Measurements from ENCODE around the gene DUS2.

DUS2 gene

DNA sequence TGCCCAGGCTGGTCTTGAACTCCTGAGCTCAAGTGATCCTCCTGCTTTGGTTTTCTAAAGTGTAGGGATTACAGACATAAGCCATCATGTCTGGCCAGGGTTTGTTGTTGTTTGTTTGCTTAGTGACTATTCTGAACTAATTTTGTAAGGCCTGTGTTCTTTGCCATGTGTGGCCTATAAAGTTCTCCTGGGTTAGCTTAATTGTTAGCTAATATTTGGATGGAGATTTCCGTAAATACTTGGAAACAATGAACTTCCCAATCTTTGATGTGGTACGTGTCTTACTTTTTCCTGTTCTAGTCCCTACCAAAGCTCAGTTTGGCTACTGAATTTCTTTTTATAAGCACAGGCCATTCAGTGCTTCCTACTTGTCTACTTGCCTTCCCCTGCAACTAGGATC lies 24.9 kb downstream of the DUS2 start:
- DNase-seq: no peak

DNA sequence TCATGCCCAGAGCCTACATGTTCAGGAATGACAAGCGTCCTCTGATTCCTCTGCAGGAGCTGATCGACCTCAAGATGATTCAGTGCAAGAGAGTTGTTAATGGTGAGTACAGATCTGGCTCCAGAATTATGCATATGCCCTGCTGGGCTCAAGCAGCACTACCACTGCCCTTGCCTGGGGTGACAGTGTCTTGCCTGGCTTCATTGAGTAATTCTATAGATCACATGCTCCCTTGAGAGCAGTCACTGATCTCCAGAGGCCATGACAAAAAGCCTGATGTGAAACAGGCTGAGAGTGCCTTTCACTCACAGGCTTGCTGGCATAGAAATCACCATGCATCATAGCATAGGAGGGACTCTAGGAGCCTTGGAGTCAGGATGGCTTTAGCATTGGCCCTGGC lies 26.4 kb downstream of the DUS2 start:
- peak; percentile 80 for DNase-seq

DNA sequence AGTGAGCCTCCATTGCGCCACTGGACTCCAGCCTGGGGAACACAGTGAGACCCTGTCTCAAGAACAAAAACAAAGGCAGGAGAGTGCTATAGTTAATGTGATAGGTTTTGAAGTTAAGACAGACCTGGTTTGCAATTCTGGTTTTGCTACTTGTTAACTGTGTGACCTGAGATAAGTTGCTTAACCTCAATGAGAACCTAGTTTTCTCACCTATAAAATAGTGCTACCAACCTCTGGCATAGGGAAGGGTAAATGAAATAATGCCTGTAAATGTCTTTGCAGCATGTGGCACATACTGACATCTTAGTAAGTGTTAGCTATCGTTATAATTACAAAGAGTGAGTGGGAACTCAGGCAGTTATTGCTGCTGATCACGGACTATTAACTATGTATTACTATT lies 32.3 kb downstream of the DUS2 start:
- DNase-seq: no peak

DNA sequence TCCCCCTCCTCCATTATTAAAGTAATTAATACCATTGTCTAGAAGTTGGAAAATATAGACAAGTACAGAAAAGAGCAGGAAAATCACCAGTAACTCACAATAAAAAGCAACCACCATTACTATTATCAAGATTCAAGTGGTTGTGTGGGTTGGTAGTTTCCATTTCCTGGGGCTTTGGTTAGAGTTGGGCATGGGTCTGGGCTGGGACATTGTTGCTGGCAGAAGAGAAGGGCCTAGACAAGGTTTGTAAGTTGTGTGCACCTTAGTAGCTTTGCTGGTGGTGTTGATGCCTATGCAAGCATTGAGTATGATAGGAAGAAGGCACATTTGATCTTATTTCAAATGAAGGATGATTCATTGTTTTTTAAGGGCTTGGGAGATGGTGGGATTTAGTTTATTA lies 36.7 kb downstream of the DUS2 start:
- DNase-seq: no peak

DNA sequence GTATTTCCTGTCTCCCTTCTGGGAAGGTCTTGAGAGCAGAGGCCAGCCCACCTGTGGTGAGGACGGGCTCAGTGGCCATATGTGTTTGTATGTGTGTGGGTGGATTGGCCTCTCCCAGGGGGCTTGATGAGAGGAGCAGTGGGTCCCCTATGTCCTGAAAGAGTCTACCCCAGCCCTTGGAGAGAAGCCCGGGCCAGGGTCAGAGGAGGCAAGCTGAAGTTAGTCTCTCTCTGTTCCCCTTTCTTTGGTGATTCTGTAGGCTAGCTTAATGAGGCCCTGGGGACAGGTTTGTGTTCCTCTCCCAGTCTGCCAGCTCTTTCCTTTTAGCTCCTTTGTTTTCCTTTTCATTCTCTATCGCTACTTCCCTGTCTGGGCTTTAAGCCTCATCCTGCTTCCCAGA lies 38.3 kb downstream of the DUS2 start:
- no peak for DNase-seq

DNA sequence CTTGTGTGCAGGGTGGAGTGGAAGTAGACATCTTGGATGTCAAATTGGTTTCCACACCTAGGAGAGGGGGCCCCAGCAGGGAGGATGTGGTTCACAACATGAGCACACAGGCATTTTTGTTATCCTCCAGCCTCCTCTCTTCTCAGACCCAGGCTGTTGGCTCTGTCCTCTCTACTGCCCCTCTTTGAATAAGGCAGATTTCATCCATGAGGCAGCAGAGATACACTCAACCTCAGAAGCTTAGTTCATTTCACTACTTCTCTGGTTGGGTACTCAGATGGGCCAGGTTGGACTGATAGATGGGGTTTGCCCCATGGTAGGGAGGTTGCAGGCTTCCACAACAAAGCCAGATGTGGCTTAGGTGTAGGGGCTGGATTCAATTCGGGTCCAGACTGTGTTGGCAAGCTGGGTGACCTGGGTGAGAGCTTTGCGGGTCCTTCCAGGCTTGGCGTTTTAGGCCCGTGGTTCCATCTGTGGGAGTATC lies 39.9 kb downstream of the DUS2 start:
- DNase-seq: no peak

DNA sequence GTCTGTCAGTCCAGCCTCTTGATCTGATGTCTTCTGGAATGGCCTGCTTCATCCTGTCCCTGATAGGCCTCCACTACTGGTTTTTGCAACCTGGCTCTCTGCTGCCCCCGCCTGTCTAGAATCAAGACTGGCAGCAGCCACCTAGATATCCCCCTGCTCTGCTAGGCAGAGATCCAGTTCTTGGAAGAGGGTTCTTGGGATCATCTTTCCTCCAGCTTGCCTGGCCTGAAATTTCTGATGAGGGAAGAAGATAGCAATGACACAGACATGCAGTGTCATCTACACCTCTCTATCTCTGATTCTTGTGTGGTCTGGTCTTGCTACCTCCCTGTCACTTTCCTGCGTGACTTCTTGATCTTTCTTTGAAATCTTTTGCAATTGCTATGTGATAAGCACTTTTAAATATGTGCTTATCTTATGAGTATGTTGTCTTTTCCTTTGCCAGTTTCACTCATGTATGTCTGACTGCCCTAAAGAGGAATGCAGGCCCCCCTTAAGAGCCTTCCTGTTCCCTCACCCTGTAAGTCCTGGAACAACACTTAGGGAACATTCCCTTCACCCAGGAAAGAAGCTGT lies 41.8 kb downstream of the DUS2 start:
- peak; percentile 69 for DNase-seq

DNA sequence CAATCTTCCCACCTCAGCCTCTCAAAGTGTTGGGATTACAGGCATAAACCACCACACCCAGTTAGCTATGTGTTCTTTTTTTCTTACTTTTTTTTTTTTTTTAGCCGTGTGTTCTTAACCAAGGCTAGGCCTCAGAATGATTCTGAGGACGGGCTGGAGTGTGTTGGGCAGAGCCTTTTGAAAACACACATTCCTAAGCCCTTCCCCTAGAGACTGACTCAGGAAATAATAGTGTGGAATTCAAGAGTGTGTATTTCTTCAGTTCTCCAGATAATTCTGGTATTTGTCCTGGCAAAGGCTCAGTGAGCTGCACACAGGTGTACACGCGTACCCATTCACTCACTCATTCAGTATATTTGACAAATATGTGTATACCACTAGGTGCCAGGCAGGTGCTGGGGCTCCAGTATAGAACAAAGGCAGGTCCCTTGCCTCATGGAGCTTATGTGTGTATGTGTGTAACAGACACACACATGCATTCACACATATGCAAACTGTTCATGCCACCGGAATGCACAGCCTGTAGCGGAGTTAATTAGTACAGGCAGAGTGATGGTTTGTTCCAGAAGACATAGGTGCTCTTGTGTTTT lies 42.7 kb downstream of the DUS2 start:
- no peak for DNase-seq

DNA sequence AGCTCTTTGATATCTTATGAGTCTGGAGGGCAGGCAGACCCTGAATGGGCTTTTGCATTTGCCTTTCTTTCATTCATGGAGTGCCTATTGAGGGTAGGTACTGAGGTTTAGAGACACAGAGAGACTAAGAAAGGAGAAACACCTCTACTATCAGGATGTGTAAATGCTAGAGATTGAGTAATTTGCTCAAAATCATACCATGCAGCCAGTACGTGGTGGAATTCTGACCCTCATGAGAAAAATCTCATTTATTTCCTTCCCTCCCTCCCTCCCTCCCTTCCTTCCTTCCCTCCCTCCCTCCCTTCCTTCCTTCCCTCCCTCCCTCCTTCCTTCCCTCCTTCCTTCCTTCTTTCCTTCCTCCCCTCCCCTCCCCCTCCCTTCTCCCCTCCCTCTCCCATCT lies 43.7 kb downstream of the DUS2 start:
- DNase-seq: no peak

DNA sequence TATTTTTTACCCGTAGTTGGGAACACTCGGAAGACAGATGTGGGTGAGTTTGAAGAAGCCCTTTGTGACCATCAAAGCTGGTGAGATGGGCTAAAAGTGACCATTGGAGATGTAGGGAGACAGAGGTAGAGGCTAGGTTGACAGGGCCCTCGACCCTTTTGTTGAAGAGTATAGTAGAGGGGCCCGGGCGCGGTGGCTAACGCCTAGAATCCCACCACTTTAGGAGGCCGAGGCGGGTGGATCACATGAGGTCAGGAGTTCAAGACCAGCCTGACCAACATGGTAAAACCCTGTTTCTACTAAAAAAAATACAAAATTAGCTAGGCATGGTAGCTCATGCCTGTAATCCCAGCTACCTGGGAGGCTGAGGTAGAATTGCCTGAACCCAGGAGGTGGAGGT lies 45.8 kb downstream of the DUS2 start:
- DNase-seq: no peak

DNA sequence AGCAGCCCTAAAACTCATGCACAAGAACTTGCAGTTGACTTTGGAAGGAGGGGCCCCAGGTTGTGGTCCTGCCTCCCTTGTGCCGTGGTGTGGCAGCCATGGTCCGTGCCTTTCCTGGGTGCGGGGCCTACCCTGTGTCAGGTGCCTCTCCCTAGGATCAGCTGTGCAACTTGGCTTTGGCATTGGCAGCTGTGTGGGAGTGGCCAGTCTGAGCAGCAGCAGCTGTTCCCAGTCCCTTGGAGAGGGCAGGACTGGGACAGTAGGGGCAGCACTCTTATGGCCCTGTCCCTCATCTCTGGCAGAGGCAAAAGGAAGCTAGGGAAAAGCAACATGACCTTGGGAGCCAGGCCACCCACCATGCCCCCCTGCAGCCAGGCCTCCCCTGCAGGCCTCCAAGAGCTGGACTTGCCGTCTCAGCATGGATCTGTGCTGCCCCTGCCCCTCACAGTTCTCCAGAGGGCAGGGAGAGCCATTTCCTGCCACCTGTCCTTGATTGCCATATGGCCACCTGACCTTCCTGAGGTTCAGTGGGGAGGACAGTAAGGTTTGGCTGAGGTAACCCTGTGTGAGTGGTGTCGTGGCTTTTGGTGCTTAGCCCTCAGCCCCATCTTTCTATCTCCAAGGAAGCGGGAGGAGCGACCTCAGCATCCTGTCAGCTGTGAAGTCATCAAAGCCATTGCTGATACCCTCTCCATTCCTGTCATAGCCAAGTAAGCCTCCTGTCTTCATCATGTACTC lies 46.6 kb downstream of the DUS2 start:
- no peak for DNase-seq

DNA sequence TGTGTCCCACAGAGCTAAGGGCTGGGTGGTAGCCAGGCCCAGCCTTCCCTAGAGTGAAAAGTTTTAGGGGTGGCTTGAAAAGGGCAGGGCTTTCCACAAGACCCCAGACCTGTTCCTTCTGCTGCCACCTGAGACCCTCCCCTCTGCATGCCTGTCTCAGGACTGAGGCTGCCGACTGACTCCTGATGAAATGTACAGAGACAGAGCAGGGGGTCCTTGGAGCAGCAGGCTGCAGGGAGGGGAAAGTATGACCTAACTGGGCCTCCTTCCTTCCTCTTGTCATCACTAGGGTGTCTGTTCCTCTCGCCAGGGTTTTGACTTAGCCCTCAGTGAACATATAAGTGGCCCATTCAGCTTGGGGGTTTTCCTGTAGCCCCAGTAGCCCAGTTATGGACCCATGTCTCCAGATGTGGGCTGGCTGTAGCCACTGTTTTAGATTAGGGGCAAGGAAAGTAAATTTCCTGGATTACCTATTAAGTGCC lies 47.2 kb downstream of the DUS2 start:
- no peak for DNase-seq

DNA sequence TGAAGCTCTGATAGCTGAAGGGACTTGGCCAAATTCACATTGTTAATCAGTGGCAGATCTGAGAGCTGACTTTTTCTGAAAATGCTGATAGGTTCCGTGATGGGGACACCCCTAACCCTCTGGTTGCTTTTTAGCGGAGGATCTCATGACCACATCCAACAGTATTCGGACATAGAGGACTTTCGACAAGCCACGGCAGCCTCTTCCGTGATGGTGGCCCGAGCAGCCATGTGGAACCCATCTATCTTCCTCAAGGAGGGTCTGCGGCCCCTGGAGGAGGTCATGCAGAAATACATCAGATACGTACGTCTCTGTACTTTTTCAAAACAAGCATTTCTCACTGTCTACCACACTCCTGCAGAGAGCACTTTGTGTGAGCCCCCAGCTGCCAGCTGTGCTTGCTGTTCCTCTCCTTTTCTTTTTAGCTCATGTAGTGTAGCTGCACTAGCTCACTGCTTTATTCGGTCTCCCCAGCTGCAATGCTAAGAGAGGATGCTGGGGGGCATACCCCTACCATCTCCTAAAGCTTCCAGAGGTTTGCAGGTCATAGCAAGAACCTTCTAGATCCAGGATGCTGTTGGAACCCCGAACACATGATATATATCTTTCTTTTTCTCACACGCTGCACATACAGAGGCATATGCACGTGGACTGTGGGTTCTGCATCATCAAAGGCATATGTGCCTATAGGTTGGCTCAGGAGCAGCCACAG lies 47.9 kb downstream of the DUS2 start:
- DNase-seq: no peak

DNA sequence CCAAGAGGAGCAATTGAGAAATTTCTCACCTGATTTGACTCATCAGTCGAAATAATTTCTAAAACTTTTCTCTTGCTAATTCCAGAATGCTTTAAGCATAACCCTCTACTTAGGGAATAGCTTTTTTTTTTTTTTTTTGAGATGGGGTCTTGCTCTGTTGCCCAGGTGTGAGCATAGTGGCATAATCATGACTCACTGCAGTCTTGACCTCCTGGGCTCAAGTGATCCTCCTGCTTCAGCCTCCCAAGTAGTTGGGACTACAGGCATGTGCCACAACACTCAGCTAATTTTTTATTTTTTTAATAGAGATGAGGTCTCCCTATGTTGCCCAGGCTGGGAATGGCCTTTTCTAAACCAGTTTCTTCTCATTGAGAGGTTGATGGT lies 48.4 kb downstream of the DUS2 start:
- no peak for DNase-seq

DNA sequence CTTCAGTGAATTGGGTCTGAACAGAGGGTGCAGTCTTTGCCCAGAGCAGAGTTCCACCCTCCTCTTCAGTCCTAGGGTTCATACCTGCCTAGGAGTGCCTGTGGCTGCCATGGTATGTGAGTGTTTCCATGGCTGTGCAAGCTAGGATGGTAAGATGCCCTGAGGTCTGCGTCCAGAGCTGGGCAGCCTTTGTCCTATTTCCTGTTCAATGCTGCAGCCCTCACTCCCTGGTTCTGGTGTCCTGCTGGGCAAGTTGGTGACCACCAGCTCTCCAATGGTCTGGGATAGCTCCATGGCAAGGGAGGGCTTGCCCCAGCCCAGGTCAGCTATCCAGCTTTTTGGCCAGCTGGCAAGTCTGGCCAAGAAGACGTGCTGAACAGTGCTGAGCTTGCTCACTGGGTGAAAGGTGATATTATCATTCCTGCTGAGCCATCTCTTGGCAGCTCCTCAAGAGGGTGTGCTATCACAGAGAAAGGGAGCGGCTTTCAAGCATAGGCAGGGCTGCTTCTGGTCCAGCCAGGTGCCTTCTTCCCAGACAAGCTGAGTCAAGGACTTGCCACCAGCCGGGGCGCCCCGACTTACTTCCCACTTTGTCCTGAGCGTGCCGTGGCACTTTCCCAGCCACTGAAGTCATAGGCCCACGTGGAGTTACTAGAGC lies 49.1 kb downstream of the DUS2 start:
- DNase-seq: no peak

DNA sequence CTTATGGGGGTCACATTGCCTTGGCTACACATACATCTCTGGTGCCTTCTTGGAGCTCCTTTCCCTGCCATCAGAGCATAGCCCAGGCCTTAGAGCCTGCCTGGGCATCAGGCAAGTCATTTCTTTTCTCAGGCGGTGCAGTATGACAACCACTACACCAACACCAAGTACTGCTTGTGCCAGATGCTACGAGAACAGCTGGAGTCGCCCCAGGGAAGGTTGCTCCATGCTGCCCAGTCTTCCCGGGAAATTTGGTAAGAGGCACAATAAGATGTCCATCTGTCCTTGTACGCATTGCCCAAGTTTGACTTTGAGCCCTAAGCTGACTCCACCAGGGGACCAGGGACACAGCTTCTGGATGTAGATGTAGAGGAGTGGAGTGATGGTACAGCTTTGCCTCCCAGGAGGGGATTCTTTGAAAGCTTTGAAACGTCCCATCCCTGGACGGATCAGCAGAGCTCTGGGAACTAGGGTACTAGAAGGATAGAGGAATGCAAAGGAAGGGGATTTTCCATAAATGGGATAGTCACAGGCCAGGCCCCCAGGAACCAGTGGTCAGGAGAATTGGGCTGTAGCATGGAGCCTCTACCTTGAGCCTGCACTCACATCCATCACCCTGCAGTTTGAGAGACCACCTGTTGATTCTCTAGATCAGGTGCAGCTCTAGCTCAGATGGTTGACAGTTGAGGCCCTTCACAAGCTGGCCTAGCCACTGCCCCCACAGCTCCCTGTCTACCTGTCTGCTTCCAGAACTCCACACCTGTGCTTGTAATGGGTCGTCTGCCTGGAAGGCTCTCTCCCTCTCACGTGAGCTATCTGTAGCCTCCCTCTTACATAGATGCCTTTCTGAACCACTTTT lies 51.0 kb downstream of the DUS2 start:
- DNase-seq: no peak

DNA sequence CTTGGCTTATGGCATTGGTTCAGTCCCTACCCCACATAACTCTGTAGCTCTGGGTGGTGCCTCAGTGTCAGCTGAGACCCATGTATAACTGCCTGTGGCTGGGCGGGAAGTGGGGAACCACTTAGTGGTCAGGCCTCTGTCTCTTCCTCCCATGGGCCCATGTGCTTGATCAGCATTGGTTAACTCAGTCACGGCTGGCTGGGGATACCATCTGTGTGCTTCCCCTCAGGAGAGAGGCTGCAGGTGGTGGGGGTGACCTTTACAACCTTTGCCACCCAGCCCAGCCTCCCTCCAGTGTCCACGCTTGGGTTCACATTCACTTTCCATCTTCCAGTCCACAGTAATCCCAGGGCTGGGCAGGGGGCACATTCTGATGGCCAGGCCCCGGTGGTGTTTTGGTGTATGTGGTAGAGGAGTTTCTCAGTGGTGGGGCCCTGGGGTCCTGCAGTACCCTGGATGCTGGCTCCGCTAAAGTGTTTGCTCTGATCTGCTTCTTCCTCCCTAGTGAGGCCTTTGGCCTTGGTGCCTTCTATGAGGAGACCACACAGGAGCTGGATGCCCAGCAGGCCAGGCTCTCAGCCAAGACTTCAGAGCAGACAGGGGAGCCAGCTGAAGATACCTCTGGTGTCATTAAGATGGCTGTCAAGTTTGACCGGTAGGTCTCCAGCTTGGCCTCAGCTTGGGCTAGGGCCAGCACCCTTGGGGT lies 51.9 kb downstream of the DUS2 start:
- DNase-seq: peak; percentile 18

DNA sequence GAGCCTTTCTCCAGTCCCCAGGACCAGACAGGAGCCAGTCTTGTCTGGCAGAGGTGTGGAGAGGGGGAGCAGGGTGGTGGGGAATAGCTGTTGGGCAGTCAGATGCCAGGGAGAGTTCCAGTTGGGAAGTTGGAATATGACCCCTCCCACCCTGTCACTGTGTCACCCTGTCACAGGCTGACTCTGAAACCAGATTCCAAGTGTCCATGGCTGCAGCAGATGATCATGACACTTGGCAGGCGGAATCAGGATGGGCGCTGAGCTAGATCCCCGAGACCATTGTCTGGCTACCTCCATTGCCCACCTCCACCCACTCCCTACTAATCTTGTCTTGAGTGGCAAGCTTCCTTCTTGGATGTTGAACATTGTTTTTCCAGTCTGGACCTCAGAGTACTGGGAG lies 52.9 kb downstream of the DUS2 start:
- DNase-seq: no peak

DNA sequence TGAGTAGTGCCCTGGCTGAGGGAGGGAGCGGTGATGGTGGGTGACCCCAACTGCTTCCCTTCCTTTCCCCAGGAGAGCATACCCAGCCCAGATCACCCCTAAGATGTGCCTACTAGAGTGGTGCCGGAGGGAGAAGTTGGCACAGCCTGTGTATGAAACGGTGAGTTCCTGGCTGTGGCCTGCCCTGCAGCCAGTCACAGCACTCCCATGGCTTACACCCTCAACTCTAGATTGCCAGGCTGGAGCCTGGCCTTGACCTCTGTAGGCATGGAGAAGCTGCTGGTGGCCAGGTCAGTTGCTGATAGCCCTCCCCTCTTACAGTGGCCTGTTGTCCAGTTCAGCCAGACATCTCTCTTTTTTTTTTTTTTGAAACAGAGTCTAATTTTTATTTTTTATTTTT lies 53.5 kb downstream of the DUS2 start:
- DNase-seq: no peak

DNA sequence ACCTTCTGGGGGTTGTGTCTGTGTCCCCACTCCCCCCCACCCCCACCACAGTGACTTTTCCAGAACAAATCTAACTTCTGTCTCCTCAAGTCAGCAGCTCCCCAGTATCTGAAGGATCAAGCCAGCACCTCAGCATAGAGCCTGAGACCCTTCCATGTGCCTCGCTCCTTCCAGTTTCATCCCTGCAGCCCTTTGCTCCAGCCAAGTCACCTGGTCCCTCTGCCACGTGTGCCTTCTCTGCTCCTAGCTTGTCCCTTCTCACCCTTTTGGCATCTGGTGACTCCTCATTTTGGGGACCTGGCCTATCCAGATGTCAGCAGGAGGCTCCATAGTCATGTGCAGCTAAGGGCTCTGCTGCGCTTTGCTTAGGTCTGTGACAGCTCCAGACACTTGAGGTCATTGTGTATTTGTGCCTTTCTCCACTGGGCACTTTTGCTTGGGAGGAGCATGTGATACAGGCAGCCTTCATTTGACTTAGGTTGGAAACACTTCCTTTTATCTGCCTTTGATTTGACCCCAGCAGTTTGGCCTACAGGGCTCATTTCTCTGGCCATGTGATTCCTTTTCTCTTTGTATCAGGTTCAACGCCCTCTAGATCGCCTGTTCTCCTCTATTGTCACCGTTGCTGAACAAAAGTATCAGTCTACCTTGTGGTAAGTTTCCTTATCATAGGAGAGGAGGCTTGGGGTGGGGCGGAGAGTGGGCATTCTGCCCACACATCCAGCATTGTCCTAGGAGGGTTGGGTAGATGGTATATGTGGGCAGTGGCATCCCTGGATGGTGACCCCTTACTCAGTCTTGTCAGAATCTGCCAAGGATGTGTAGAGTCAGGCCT lies 55.0 kb downstream of the DUS2 start:
- peak; percentile 53 for DNase-seq
